Stimulated activated CD8-positive, alpha-beta memory T cell treated with anti-CD3 and anti-CD28 coated beads, Interleukin-4, amount 100 ng/mL, for 1 hour (primary cell): ENCODE results near the gene DMD.

Source experiments
- DNase-seq, 2 donors: peaks; one replicate each; pipeline ENCODE4 v3.0.0-alpha.2; 2020; ENCODE audit warnings: low read depth in 2 of 2, low spot score in 1 of 2

DMD gene

GRCh38 chrX:31318866-31319265, 1892.5 kb downstream of the DMD start:
- no peak for DNase-seq

GRCh38 chrX:31316340-31316991, 1894.9 kb downstream of the DMD start:
- DNase-seq = no peak

- no peak for DNase-seq
These were observed 1896.4 kb downstream of the DMD start for GRCh38 chrX:31314921-31315320.

GRCh38 chrX:31307952-31308351, 1903.4 kb downstream of the DMD start:
- no peak for DNase-seq

GRCh38 chrX:31302573-31303075, 1908.7 kb downstream of the DMD start:
- no peak for DNase-seq

GRCh38 chrX:31301941-31302340, 1909.4 kb downstream of the DMD start:
- DNase-seq = no peak

GRCh38 chrX:31301203-31301602, 1910.1 kb downstream of the DMD start:
- DNase-seq = no peak

- no peak for DNase-seq
These were observed 1912.4 kb downstream of the DMD start for GRCh38 chrX:31298916-31299315.

GRCh38 chrX:31297881-31298280, 1913.5 kb downstream of the DMD start:
- no peak for DNase-seq

- no peak for DNase-seq
These were observed 1916.9 kb downstream of the DMD start for GRCh38 chrX:31294475-31294874.

GRCh38 chrX:31293409-31293808, 1917.9 kb downstream of the DMD start:
- no peak for DNase-seq

GRCh38 chrX:31291131-31291530, 1920.2 kb downstream of the DMD start:
- no peak for DNase-seq

- no peak for DNase-seq
These were observed 1923.5 kb downstream of the DMD start for GRCh38 chrX:31287861-31288260.

GRCh38 chrX:31280580-31280979, 1930.8 kb downstream of the DMD start:
- DNase-seq = no peak

- DNase-seq = no peak
These were observed 1932.0 kb downstream of the DMD start for GRCh38 chrX:31279359-31279758.

GRCh38 chrX:31272472-31272775, 1938.9 kb downstream of the DMD start:
- DNase-seq = no peak

- DNase-seq = no peak
These were observed 1939.5 kb downstream of the DMD start for GRCh38 chrX:31271615-31272471.

GRCh38 chrX:31269914-31270313, 1941.4 kb downstream of the DMD start:
- no peak for DNase-seq

GRCh38 chrX:31268359-31268758, 1943.0 kb downstream of the DMD start:
- no peak for DNase-seq

- DNase-seq = no peak
These were observed 1944.9 kb downstream of the DMD start for GRCh38 chrX:31266203-31267076.

GRCh38 chrX:31265383-31265782, 1946.0 kb downstream of the DMD start:
- DNase-seq = no peak

GRCh38 chrX:31260351-31260750, 1951.0 kb downstream of the DMD start:
- no peak for DNase-seq
